Pons (tissue), 1 donor: ENCODE results near the gene NALF2.
A peak's percentile ranks its signal among the peaks of the same experiment; 100 is the strongest.

Source experiments
- DNase-seq: peaks from one replicate; pipeline ENCODE4 v3.0.0-alpha.2; 2016; ENCODE audit warnings: low spot score

Gene NALF2

GRCh38 chrX:69530306-69530705, 26.2 kb downstream of the NALF2 start:
- DNase-seq: no peak

GRCh38 chrX:69531031-69531755, 27.1 kb downstream of the NALF2 start:
- DNase-seq: no peak

GRCh38 chrX:69535661-69536060, 31.5 kb downstream of the NALF2 start:
- no peak for DNase-seq

GRCh38 chrX:69538321-69538876, 34.3 kb downstream of the NALF2 start:
- peak; percentile 53 for DNase-seq

GRCh38 chrX:69539437-69539836, 35.3 kb downstream of the NALF2 start:
- no peak for DNase-seq

- no peak for DNase-seq
Measured at GRCh38 chrX:69541956-69542355, 37.8 kb downstream of the NALF2 start.

GRCh38 chrX:69543572-69543971, 39.4 kb downstream of the NALF2 start:
- no peak for DNase-seq

GRCh38 chrX:69546417-69546816, 42.3 kb downstream of the NALF2 start:
- DNase-seq: no peak

GRCh38 chrX:69546978-69547377, 42.9 kb downstream of the NALF2 start:
- no peak for DNase-seq

GRCh38 chrX:69551421-69552009, 47.4 kb downstream of the NALF2 start:
- no peak for DNase-seq

GRCh38 chrX:69552512-69552911, 48.4 kb downstream of the NALF2 start:
- no peak for DNase-seq
